Stimulated activated CD4-positive, alpha-beta T cell treated with anti-CD3 and anti-CD28 coated beads, Interleukin-15, amount 100 ng/mL, for 1 hour (primary cell): ENCODE data around the gene KRTAP5-7.
"Not testable (repeated sequence)": the region's sequence is repeated elsewhere in the genome, so short reads cannot be mapped to it uniquely, and the experiment has no call there.

Experiments
- DNase-seq, 2 donors: peaks; one replicate each; pipeline ENCODE4 v3.0.0-alpha.2; 2020; ENCODE audit warnings: low read depth in 1 of 2, low spot score in 1 of 2

KRTAP5-7 gene, protein sequence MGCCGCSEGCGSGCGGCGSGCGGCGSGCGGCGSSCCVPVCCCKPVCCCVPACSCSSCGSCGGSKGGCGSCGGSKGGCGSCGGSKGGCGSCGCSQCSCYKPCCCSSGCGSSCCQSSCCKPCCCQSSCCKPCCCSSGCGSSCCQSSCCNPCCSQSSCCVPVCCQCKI

GRCh38 chr11:71526796-71527575, at the start of gene KRTAP5-7:
Gene KRTAP5-7, plus strand, starts transcription at chr11:71527267. Its CDS starts 34 bp downstream, at chr11:71527301.
- not testable (repeated sequence) for DNase-seq

DNA sequence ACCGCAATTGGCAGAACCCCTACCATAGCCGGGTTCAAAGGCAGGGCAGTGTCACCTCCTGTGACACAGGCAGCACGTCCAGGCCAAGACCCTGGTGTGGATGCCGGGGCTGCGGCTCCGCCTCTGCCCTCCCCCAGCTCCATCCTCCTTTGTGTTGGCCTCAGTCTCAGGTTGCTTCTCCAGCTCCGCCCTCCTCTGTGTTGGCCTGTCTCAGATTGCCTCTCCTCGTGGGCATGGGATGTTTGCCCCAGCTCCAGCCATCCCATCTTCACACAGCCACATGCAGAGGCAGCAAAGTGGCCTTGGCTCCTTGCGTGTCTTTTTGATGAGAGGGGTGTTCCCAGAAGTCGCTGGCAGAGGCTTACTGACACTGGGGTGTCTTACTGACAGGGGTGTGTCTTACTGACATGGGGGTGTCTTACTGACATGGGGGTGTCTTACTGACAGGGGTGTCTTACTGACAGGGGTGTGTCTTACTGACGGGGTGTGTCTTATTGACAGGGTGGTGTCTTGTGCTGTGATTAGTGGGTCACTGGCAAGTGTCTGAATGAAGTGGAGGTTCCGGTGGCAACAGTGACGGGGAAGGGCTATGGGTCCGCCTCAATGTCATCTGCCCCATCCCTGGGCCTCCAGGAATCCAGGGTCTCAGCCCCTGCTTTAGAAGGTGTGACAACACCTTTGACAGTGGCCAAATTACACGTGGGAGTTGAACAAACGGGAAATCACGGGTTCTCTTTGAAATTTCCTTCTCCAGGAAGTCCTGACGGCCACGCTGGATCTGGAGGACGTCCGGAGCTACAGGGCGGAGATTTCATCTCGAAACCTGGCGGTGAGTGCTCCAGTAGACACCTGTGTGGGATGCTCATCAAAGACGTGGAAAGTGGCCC, 49.2 kb upstream of the KRTAP5-7 start:
- DNase-seq, result no peak

- DNase-seq, result no peak
These were observed 48.6 kb upstream of the KRTAP5-7 start for GRCh38 chr11:71478528-71478840.

DNA sequence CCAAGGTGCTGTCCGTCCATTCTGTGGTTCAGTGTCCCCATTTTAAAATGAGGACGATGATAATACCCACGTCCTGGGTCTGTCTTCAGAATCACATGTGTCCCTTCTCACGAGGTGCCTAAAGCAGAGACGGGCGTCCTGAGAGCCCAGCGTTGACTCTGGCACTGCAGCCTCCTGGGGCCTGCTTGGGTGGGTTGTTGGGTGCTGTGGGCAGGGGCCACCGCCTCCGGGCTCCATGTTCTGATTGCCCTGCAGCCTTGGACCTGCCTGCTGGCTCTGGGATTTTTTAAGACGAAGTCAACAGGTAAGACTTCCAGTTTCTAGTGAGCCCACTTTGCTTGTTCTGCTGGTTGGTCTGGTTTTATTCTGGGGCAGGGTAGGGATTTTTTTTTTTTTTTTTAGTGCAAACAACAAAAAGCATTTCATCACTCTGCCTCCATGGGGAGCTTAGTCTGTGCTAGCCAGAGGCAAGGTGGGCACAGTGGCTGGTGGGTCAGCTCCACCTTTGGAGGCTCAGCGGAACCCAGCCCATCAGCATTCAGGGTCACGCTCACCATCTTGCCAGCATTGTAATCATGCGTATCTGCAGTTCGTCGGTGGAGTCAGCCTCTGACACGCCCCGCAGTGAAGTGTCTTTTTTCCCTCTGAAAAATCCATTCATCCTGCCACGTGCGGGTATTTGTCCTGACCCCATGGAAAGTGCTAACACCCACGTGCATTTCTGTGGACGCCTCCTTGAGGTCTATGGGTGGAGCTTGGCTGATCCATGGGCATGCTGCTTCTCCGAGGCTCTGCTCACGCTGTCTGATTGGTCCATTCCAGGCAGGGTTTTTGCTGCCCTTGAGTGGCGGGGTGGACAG, 45.7 kb upstream of the KRTAP5-7 start:
- DNase-seq, result no peak

GRCh38 chr11:71482216-71482615, 44.9 kb upstream of the KRTAP5-7 start:
- DNase-seq, result no peak

- DNase-seq, result no peak
These were observed 44.2 kb upstream of the KRTAP5-7 start for GRCh38 chr11:71482746-71483364.

GRCh38 chr11:71483692-71484091, 43.4 kb upstream of the KRTAP5-7 start:
- DNase-seq, result no peak

- no peak for DNase-seq
These were observed 42.6 kb upstream of the KRTAP5-7 start for GRCh38 chr11:71484248-71485062.

- DNase-seq, result no peak
These were observed 42.0 kb upstream of the KRTAP5-7 start for GRCh38 chr11:71485063-71485399.

DNA sequence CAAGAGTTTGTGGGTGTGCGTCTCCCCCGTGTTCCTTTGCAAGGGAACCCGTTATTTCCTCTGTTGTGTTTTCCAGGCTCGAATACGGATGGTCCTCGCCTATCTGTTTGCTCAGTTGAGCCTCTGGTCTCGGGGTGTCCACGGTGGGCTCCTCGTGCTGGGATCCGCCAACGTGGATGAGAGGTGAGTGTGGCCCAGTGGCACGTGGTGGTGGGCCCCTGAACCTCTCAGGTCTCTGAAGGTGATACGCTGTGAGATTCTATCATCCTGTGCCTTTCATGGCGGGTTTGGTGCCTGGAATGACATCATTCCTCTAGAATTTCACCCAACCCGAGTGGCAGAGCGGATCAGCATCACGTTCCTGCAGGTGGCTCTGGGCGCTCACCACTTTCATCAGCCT, 41.6 kb upstream of the KRTAP5-7 start:
- no peak for DNase-seq

DNA sequence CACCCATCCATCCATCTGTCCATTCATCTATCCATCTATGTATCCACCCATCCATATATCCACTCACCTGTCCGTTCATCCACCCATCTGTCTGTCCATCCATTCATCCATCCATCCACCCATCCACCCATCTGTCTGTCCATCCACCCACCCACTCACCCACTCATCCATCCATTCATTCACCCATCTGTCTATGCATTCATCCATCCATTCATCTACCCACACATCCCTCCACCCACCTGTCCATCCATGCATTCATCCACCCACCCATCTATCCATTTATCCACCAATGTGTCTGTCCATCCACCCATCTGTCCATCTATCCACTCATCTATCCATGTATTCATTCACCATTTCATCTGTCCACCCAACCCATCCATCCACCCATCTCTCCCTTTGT, 40.7 kb upstream of the KRTAP5-7 start:
- no peak for DNase-seq

DNA sequence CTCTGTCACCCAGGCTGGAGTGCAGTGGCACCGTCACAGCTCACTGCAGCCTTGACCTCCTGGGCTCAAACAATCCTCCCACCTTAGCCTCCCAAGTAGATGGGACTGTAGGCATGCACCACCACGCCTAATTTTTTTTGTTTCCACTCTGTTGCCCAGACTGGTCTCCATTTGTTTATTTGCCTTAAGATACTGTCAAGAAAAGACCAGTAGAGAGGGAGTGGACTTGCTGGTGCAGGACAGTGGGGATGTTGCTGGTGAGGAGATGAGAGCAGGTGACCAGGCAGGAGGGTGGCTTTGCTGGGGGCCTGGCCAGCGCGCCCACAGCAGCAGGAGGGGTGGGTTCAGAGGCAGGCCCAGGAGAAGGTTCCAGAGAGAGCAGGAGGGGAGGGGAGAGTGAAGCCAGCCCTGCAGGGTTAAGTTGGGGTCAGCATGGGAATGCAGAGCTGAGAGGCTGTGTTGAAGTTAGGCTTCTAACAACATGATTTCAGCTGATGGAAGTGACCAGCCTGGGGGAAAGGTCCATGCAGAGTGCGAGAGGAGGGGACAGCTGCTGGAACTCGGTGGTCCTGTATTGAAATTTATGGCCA, 38.3 kb upstream of the KRTAP5-7 start:
- no peak for DNase-seq

DNA sequence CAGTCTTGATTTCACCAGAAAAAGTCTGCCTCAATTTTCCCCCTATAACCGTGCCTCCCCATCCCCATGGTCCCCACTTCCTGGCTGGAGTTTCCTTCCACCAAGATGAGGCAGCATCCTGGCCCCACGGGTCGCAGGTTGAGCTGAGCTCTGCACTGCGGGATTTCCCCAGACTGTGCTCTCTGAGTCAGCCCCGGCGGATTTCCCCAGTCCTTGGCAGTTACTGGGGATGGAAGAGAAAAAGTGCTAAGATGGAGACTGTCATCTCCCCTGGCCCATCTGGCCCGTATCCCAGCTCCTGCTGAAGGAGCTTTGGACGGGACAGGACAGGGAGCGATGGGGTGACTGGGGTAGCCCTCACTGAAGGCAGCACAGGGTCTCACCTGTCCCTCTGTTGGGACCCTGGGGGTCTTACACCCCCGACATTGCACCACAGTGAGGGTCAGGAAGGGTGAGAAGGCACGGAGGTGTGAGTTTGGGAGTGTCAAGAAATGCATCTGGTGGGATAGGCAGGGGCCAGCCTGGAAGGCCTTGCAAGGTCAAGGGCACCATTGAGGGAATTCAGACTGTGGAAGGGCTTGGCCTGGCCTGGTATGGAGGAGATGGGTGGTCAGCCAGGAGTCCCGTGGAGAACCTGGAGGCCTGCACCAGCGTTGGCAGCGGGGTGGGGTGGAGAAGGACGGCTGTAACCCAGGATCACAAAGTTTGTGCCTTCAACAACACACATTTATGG, 37.6 kb upstream of the KRTAP5-7 start:
- DNase-seq, result peak in 1 of 2 donors; percentile 40

DNA sequence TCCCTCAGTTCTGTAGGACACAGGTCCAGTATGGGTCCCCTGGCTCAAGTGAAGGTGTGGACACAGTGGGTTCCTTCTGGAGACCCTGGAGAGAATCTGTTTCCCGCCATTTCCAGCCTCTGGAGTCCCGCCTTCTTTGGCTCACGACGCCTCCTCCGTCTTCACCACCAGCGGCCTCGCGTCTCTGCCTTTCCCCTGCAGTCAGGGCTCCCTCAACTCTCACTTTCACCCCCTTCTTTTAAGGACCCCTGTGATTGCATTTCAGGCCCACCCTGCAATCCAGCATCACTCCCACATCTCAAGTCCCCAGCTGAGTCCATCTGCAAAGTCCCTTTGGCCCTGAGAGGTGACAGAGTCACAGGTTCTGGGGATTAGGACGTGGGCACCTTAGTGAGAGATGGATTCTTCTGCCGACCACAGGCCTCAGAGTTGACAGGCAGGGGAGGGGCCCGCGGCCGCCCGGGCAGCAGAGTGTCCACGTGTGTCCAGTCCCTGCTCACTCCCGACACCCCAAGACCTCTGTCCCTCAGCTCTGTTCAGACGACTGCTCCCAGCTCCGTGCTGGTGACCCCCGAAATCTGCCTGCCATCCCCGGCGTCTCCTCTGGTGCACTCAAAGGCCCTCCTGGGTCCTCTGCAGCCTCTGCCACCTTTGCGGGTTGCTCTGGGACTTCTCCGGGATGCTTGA, 36.9 kb upstream of the KRTAP5-7 start:
- DNase-seq, result no peak

DNA sequence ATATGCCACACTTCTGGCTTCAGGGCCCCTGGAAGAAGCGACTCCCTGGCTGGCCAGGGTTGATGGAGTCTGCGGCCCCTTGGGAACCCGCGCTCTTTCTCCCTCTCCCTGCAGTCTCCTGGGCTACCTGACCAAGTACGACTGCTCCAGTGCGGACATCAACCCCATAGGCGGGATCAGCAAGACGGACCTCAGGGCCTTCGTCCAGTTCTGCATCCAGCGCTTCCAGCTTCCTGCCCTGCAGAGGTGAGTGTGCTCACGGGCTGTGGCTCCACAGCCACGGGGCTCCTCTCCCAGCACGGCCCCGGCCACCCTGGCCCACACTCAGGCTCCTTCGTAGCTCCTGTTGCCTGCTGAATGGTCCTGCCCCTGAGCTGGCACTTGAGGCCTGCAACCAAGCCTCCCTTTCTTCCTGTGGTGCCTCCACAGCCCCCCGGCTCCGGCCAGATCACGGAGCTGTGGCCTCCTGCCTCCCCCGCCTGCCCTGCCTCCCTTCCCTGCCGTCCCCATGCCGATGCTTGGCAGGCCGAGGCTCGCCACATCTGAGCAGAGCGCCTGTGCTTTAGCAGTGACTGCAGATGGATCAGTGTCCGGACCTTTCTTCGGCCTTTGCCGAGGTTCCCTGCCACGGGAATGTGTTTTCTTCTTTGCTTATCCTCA, 36.2 kb upstream of the KRTAP5-7 start:
- no peak for DNase-seq

- no peak for DNase-seq
These were observed 35.5 kb upstream of the KRTAP5-7 start for GRCh38 chr11:71491531-71491930.

DNA sequence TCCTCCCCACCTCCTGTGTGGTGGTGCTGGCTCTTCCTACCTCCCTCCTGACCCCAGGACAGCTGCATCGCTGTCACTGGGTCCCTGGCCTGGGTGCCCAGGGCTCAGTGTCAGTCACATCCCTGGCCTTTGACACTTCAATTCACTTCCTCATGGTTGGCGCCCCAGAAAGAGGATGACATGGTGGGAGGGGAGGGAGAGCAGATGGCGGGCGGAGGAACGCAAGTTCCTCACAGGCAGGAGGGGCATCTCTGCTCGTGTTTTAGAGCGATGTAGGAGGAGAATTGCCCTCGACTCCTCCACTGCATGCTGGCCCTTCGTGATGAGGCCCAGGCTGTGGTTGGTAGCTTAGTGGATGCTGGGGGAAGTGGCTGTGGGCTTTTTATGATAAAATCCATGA, 35.1 kb upstream of the KRTAP5-7 start:
- no peak for DNase-seq
